Hindlimb muscle (tissue), 1 donor: ENCODE measurements around the gene RAB1B. TPM values are rescaled to one million over a fixed set of nuclear protein-coding genes. Genes with fewer than 3 reads are reported as not detected.

Source experiments
- DNase-seq: peaks from one replicate; pipeline ENCODE4 v3.0.0-alpha.2; 2013
- polyA plus RNA-seq: library from polyadenylated mRNA; unstranded; fragments of 120-200 nt; gene quantifications from one replicate; pipeline ENCODE4 v1.2.1, GENCODE V29; 2013; ENCODE audit not compliant: insufficient read length

RAB1B gene
- polyA plus RNA-seq = 96.1 TPM

DNA sequence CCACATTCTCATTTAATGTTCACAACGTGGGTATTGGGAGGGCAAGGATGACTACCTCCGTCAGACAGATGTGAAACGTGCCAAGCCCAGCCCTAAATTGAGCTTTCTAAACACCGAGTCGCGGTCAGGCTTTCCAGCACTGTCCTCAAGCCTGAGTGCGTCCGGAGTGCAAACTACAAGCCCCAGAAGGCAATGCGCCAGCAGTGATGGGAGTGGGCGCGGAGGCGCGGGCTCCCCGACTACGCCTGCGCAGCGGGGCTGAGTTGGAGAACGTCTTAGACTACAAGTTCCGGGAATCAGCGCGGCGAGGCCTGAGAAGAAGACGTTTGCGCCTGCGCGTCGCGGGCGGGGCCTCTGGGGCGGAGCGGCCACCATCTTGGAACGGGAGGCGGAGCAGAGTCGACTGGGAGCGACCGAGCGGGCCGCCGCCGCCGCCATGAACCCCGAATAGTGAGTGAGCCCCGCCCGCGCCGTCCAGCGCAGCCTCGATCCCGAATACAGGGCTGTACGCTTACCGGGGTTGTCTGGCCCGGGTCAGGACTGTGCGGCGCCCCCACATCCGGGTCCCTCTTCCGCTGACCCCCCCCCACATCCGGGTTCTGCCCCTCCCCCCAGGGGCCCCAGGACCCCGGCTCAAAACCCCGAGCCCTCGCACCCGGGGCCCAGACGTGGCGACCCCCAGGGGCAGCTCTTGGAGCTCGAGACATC, at the start of gene RAB1B:
TSS of gene RAB1B (plus strand) at position 396 of the 708 bp plus-strand sequence. CDS start at position 437, 41 bp downstream.
- peak; percentile 100 for DNase-seq

DNA sequence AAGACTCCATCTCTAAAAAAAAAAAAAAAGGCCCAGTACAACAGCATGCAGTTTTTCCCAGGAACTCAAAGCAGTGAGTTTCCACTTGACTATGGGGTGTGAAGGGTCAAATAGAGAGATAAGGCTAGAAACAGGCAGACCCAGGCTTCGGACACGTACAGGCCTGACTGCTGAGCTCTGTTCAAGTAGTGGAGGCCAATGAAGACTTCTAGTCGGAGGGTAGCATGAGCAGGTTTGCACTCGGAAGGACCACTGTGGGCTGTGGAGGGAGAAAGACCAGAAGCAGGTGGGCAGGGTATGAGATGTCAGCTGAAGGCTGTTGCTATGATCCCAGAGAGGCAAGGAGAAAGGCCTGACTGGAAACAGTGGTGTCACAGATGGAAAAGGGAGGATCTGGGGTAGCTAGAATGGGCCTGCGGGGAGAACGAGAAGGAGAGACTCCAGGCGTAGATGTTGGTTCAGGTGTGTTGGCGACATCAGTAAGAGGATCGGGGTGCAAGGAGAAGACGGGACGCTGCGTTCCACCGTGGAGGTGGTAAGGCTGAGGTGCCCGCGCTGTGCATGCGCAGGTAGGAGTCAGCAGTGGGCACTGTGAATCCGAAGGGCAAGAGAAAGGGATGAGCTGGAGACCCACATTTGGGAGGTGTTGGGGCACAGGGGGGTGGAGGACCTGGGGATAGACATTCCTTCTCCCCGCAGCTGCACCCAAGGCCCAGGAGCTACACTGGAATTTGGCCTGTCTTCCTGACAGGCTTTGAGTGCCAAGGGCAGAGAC, 49.4 kb upstream of the RAB1B start:
- DNase-seq = no peak

DNA sequence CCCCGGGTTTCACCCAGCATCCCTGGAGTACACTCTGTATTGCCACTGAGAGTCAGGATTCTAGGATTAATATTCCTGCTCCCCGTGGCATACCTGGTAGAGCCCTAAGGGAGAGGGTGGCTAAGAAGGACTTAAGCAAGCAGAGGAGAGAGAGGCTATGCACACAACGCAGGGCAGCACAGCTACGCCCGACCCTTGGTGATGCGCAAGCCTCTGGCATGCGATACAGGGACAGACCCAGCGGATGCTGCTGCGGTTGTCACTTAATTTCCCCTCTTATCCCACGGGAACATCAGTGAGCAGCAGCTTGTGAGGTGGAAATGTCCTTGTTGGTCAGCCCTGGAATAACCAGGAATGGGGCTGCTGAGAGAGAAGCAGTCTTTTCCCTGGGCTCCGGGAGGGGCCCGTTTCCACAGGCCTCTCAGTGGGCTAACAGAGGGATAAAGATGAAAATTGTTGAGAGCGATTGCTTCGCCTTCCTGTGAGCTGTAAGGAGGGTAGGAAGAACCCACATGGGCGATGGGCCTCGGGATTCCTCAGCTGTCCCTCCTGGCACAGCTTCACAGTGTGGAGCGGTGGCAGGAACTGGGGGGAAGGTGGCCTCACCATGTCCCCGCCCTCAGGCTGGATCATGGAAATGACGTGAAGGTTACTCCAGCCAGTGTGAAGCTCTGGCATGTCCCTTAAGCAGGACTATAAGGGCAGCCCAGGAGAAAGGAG, 48.4 kb upstream of the RAB1B start:
- DNase-seq = no peak

DNA sequence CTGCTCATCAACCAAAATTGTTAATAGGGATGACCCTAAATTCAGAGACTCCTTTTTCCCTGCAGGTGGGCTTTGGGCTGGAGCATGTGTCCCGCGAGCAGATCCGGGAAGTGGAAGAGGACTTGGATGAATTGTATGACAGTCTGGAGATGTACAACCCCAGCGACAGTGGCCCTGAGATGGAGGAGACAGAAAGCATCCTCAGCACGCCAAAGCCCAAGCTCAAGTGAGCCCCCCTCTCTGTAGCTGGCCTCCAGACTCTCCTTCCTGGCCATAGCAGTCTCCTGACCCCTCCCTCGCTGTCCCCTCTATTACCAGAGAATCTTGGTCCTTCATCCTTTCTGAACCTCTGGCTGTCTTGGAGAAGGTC, 47.9 kb upstream of the RAB1B start:
- DNase-seq = no peak

DNA sequence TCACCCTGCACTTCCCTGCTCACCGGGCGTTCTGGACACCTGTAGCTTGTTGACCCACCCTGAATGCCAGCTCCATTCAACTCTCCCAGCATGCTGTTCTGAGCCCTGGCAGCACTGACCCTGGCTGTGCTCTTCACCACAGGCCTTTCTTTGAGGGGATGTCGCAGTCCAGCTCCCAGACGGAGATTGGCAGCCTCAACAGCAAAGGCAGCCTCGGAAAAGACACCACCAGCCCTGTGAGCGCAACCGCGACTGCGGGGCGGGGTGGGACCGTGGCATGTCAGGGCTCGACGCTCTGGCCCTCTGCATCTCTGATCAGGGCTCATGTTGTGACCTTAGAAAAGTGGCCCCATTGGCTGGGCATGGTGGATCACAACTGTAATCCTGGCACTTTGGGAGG, 47.4 kb upstream of the RAB1B start:
- no peak for DNase-seq

DNA sequence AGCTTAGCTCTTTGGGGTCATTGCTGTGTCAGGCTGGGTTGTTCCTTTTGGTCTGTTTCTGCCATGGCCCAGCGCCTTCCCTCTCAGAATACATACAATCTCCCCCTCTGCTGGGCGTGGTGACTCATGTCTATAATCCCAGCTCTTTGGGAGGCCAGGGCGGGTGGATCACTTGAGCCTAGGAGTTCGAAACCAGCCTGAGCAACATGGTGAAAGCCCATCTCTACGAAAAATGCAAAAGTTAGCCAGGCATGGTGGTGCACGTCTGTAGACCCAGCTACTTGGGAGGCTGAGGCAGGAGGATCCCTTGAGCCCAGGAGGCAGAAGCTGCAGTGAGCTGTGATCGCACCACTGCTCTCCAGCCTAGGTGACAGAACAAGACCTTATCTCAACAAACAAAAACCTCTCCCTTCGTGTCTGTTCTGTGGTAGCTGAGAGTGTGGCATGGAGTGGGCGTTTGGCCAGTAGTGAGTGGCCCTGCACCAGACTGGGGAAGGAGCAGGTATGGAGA, 46.7 kb upstream of the RAB1B start:
- no peak for DNase-seq

DNA sequence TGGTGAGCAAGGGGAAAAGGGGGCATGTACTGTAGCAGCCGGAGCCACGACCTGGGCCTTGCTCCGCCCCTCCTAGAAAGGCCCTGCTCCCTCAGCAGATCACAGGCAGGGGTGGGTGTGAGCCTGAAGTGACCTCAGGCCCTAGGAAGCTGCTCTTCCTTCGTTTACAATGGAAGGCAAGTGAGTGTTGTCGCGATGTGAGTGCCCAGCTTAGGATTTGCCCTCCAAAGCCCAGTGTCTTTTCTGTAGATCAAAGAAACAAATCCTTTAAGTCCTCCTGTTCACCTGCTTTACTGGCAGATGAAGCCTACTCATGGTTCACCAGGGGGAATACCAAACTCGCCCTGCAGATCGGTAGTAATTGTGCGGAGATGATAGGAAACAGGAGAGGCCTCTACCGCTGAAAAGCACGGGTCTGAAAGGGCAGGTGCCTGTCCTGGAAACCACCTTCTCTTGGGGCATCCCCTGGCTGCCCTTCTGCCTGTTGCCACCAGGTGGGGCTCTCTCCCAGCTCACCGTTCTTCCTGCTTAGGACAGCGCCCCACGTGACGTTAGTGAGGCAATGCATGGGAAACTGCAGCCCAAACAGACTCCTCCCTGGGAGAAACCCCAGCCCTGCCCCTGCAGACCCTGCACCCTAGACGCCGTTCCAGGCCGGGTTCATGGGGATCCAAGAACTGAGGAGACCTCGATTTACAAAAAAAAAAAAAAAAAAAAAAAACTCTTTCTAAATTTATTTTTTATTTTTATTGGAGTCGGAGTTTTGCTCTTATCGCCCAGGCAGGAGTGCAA, 45.9 kb upstream of the RAB1B start:
- DNase-seq = peak; percentile 87

DNA sequence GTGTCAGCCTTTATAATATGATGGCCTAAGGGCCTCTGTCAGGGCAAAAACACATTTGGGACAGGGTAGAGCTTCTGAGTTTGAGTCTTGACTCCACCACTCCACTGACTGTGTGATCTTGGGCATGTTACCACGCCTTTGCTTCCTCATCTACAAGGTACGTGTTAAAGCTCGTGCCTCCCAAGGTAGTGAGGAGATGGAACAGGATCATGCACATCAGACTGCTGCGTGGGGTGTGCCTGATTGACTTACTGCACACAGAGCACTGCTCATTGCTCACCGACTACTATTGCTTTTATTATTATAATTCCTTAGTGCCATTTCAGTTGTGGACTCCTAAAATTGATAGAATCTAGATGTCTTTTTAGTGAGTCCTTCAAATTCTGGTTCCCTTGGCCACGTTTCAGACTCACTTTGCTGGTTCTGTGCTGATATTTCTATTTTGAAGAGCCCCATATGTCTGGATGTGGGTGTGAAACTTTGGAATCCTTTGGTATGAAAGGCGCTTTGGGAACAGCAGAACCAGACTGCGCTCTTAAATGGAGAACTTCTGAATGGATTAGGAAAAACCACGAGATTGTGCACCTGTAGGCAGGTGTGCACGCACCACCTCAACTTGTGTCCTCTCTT, 44.1 kb upstream of the RAB1B start:
- DNase-seq = no peak

DNA sequence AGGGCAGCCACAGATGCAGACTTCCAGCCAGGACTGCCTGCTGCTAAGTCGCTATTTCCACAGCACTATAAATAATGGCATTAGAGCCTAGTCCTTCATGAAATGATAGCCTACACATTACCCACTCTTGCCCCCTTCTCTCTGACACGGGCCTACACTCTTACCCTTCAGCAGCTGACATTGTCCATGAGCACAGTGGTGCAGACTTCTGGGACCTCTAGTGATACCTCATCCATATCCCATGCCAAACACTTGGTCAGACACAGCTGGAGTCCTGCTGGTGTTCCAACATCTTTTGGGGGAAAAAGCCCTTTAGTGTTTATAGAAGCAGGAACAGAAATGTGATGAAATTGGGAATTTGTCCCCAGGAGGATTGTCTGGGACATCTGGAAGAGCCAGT, 43.4 kb upstream of the RAB1B start:
- DNase-seq = no peak

DNA sequence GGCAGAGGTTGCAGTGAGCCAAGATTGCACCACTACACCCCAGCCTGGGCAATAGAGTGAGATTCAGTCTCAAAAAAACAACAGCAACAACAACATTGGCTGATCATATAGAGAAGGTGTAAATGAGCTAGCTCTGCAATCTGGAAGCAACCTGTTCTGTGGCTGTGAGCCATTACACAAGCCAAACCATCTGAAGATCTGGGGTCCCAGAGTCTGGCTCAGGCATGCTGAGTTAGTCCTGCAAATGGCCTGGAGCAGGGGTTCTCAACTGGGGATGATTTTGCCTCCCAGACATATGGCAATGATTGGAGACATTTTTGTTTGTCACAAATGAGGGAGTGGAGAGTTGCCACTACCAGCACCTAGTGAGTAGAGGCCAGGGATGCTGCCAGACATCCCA, 42.3 kb upstream of the RAB1B start:
- no peak for DNase-seq

DNA sequence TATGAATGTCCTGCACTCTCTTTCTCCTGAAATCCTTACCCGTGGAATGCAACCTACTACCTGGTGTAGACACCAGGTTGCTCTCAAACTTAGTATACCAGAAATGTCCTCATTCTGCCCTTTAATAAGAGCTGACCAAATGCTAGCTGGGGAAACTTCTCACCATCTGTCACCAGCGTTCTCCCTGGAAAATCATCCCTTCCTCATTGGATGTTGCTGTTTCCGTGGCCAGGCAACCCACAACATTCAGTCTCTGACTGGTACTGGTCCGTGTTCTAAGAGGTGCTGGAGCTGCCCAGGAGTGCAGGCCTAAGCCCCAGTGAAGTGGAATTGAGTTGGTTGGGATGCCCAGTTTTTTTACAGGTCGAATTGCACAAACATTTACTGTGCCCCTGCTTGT, 40.7 kb upstream of the RAB1B start:
- no peak for DNase-seq

DNA sequence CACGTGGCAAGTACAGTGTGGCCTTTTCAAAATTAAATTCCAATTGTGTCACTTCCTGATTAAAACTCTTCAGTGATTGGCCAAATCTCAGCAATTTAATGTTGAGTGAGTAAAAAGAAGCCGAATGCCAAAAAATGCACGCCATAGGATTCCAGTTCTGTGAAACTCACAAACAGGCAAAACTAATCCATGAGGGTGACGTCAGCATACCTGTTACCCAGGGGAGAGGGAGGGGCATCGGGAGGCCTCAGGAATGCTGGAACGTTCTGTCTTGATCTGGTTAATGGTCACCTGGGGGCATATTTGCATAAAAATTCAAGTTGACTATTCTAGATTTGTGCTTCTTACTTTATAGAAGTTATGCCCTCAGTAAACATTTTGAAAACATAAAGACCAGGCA, 39.9 kb upstream of the RAB1B start:
- DNase-seq = no peak

DNA sequence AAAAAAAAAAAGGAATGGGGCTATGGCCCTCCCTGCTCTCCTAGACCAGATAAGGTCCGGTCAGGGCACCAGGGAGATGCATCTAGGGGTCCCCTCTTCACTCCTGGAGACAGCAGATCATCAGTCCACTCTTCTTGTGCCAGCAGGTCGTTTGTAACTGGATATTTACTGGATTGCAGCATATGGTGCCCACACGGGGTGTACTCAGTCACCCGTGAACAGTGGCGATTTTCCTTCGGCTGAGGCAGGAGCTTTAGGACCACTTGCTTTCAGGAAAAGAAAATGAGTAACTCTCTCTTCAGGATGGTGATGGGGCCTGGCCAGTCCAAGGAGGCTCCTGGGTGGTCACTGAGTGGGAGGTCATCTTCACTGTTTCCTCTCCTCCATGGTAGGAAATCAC, 38.3 kb upstream of the RAB1B start:
- no peak for DNase-seq

DNA sequence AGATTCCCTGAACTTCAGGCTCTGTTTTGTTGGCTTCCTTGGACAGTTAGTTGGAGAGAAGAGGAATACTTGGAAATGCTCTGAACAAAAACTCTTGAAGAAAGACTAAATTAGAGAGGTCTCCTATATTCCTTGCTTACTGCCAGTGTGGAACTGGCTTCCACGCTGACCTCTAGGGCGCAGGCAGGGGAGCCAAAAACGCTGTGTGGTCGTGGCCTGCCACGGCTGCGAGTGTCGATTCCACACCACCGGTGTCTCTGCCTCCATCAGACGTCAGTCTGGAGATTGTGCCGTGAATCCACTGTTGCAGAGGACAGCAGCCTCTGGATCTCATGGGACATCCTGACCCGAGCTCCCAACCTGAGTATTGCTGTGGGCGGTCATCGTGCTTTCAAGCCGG, 37.5 kb upstream of the RAB1B start:
- no peak for DNase-seq

DNA sequence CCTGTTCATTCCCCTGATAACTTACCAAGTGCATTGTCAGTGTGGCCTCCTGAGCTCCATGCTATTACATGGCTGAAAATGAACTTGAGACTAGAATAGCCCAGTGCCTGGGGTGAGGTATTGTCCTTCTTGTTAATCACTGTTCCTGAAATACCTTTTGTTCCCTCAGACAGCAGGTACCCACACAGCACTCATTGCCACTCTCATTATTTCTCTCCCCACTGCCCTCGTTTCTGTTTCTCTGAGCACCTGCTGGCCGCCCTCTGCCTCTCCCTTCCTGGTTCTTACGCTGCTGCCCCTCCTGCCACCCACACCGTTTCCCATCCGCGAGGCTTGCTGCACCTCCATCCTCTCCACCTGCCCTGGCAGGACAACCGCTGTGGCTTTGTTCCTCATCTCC, 36.9 kb upstream of the RAB1B start:
- no peak for DNase-seq

DNA sequence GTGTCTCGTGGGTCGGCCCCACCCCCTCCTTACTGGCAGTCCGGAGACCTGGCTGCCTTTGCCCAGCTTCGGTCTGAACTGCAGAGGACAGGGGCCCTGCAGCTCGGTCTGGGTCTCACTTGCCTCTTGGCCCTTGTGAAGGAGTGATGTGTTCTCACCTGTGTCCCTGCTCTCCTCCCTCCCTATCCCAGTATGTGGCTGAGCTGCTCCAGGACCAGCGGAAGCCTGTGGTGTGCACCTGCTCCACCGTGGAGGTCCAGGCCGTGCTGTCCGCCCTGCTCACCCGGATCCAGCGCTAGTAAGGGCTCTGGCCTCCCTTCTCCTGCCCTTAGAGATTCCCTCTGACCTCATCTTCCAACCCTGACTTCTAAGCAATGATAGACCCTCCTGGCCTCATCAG, 35.7 kb upstream of the RAB1B start:
- DNase-seq = no peak

DNA sequence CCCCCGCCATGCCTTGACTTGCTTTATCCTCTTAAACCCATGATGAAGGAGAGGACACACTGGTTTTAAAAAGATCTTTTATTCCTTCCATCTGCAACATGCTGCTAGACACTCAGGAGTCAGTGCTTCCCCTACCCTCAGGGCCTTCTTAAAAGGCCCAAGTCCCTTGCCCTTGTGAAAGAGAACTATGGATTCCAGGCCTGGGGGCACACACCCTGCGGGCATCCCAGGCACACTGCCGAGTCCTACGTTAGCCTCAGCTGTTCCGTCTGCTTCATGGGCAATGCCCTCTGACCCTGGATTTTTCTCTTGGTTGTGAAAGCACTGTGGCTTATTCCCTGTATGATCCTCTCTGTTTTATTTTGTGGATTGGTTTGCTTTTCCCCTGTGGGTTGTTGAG, 35.1 kb upstream of the RAB1B start:
- DNase-seq = no peak

DNA sequence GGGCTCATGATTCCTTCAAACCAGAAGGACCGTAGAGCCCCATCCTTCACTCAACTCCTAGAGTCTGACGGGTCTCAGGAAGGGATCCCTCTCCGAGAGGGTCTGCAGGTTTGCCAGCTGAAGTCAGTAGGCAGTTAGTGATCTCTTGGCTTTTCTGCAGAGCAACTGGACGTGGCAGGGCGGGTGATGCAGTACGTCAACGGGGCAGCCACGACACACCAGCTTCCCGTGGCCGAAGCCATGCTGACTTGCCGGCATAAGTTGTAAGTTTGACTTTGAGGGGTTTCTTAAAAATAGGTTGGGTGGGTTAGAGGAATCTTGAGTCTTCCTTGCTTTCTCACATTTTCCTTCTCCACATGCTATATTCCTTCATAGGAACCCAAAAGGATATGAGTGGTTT, 33.3 kb upstream of the RAB1B start:
- DNase-seq = no peak

DNA sequence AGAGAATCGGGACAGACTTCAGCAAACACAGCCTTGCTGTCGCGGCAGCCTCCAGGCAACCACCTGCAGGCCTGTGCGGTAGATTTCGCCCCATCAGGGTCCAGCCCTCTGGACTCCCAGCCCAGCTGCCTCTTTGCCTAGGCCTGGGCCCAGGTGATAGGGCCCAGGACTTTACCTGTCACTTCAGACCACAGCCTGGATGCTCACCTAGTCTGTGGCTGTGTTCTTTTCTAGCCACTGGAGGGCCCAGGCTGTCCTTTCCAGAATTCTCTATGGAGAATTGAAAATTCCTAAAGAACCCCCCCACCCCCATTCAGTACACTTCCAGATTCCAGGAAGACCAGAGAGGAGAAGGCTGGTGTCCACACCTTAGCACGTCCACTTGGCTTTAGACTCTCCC, 30.6 kb upstream of the RAB1B start:
- no peak for DNase-seq

DNA sequence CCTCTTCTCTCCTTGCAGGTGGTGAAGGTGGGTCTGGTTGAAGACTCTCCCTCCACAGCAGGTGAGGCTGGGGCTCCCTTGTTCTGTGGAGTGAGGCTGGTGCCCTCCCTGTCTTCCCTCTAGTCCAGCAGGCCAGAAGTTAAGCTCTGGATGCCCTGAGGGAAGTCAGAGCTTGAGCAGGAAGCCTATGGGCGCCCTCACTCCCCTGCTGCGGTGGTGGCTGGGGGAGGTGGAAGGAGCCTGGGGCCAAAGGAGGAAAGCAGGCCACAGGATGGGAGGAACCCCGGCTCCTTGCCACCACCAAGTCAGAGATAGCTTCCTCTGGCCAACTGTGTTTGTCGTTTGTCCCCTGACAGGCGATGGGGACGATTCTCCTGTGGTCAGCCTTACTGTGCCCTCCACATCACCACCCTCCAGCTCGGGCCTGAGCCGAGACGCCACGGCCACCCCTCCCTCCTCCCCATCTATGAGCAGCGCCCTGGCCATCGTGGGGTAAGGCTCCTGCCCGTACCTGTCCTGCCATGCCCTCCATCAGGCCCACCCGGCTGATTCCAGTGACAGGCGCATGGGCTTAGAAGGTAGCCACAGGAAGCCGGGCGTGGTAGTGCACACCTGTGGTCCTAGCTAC, 29.5 kb upstream of the RAB1B start:
- DNase-seq = no peak

DNA sequence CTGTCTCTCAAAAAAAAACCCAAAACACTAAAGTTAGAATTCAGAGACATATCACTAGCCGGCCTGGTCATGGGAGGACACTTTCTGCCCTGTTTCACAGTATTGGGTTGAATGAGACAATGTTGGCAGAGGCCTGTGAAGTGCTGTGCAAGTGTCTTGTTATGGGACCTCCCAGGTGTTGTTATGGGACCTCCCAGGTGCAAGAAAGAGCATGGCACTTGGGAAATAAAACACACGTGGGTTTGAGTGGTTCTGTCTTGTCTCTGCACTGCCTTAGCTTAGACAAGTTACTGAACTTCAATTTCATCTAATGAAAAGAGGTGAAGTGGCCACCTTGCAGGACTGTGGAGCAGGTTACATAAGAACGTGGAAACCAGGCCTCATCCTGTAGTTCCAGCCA, 28.9 kb upstream of the RAB1B start:
- DNase-seq = no peak
